CD4-positive, alpha-beta T cell treated with Interleukin-4 for 1 hour (primary cell): Measurements from ENCODE around the gene NBDY.

ENCODE experiments used
- DNase-seq, 2 donors: peaks; one replicate each; pipeline ENCODE4 v3.0.0-alpha.2; 2020 to 2022

NBDY gene

DNA sequence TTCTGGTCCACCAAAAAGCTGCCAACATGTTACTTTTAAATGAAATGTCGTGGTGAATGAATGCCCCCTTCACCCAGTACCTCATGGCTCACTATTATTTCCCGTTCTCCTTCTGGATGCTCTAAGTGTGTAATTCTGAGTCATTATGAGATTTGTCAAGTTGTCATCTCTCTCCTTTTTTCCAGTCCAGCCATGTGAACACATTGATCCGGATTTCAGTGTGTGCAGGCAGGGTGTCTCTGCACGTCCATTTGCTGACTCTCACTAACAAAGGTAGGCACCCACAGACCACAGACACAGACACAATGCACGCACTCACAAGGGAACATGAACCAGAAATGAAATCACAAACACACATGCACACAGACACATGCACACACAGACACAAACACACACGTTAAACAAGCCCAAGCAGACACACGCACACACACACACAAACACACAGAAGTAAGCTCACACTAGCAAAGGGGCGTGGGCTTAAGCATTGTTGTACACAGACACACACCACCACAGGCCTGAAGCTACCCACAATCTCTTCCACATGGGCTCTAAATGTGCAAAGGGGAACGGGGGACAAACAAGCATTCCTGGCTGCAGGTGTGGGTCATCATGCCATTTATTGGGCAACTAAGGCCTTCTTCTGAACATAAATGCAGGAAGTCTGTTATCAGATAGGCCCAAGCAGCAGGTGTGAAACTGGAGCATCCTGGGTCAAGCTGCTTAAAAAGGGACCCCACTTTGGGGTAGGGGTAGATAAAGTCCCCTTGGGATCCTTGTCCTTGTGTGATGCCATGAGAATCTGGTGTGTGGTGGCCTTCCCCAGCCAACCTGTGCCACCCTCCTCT lies 58.1 kb downstream of the NBDY start:
- peak in 1 of 2 donors; percentile 5 for DNase-seq

DNA sequence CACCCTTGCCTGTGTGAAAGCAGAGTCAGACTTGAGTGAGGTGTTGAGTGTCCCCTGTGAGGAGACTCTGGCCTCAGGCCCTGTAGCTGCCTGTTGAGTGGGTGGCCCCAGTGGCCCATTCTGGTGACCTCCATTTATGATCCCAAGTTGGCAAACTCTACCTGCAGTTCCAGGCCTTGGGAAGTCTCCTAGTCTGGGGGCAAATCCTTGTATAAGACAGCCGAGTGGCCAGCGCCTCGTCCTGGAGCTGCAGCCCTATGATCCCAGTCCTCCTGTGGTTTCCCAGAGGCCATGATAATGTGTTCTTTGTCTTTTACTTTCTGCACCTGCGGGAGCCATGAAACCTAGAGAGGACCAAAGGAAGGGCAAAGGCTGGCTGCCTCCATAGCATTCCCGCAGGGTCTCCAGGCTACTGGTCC lies 58.7 kb downstream of the NBDY start:
- DNase-seq = peak in 1 of 2 donors; percentile 8

DNA sequence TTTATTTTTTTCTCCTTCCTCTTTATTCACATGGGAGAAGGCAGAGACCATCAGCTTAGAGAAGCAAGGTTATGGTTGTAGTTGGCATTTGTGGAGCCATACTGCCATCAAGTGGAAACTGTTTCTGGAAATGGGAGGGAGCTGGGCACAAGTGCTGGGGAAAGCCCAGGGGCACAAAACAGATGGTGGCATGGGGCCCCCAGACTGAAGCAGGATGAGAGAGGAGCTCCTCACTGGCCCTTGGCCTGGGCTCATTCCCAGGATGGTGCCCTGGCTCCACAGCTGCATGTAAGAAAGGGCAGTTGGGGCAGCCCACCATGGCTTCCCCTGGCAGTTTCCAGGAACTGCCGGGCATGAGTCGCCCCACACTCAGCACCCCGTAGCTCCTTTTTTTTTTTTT lies 59.2 kb downstream of the NBDY start:
- DNase-seq = peak in 1 of 2 donors; percentile 20

DNA sequence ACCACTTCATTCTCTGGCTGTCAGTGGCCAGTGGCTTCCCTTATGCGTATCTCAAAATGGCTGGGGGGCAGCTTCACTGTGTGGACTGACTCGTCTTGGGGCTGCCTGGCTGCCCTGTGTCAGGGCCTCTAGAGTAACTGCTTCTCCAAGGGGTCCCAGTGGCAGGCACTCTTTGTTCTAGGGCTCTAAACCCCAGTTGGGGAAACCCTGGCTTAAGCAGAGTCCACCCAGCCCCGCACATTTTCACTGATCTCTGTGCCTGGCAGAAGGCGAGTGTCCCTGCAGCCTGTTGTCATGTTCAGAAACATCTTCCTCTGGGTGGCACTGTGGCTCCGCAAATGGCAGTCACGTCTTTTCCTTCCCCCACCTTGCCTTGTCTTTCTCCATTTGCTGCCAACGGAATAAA lies 59.7 kb downstream of the NBDY start:
- peak in 1 of 2 donors; percentile 64 for DNase-seq

DNA sequence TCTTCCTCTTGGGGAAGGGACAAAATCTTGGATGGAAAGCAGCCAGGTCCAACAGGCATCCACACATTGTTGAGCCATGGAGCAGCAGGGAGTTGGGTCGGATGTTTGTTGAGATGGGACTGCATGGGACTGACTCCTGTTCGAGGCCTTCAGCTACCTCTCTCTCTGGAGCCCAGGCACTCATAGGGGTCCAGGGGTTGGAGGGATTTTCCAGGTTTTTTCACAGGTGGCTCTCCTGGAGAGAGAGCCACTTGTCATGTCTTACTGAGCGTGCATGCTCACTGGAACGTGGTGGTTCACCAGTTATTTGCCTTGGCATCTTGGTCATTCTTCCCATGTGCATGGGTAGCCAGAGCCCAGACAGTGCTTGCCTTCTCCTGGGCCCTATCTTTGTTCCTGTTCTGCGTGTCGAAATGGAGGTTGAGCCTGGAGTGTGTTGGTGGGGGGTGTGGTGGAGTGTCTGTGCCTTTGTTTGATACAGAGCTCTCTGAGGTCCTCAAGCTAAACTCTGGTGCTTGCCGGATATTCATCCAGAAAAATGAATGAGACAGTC lies 60.6 kb downstream of the NBDY start:
- DNase-seq = peak in 1 of 2 donors; percentile 9

DNA sequence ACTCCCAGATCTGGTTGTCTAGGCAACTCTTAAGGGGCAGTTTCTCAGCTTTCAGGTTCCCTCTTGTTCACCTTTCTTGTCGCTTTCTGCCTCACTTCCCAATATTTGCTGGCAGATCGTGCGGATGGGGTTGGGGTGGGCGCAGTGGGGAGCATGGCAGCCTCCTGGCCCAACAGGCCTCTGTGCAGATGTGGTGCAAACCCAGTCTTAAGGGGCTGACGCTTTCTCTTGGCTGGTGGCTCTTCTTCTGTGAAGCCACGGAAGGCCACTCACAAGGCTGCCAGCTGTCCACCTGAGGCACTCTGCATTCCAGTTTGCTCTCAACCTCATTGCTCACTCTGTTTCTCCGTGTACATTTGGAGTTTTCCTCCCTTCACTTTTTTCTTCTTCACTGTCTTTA lies 61.7 kb downstream of the NBDY start:
- peak in 1 of 2 donors; percentile 7 for DNase-seq

DNA sequence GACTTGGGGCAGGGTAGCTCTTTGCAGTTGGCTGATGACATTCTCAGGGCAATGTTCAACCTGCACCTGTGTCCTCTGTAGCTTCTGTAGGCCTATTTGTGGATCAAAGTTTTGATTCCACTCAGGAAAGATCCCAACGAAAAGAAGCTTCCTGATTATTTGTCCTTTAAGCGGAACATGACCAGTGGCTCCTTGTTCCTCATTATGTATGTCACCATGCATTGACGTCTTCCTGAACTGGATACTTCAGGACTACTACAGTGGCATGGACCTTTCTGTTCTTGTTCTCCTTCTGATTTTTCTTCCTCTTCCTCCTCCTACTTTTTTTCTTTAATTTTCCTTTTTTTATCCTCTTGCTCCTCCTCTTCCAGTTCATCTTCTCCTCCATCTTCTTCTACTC lies 62.4 kb downstream of the NBDY start:
- peak in 1 of 2 donors; percentile 2 for DNase-seq

DNA sequence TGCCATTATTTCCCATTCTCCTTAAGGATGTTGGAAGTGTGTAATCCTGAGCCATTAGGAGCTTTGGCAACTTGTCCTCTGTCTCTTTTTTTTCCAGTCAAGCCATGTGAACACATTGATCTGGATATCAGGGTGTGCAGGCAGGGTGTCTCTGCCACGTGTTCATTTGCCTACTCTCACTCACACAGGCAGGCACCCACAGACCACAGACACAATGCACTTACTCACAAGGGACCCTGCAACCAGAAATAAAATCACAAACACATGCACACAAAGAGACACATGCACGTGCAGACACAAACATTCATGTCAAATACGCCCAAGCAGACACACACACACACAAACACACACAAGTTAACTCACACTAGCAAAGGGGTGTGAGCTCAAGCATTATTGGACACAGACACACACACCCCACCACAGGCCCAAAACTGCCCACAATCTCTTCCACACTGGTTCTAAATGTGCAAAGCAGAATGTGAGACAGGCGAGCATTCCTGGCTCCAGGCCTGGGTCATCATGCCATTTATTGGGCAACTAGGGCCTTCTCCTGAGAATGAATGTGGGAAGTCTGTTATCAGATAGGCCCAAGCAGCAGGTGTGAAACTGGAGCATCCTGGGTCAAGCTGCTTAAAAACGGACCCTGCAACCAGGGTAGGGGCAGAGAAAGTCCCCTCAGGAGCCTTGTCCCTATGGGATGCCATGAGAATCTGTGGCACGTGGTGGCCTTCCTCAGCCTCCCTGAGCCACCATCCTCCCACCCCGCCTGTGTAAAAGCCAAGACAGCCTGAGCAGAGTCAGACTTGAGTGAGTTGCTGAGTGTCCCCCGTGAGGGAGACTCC lies 63.4 kb downstream of the NBDY start:
- peak in 1 of 2 donors; percentile 6 for DNase-seq

DNA sequence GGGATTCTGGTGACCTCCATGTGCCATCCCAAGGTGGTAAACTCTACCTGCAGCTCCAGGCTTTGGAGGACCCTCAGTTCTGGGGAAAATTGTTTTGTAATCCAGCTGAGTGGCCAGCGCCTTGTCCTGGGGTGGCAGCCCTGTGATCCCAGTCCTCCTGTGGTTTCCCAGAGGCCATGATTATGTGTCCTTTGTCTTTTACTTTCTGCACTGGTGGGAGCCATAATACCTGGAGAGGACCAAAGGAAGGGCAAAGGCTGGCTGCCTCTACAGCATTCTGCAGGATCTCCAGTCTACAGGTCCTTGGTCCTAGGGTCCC lies 64.0 kb downstream of the NBDY start:
- DNase-seq = no peak

DNA sequence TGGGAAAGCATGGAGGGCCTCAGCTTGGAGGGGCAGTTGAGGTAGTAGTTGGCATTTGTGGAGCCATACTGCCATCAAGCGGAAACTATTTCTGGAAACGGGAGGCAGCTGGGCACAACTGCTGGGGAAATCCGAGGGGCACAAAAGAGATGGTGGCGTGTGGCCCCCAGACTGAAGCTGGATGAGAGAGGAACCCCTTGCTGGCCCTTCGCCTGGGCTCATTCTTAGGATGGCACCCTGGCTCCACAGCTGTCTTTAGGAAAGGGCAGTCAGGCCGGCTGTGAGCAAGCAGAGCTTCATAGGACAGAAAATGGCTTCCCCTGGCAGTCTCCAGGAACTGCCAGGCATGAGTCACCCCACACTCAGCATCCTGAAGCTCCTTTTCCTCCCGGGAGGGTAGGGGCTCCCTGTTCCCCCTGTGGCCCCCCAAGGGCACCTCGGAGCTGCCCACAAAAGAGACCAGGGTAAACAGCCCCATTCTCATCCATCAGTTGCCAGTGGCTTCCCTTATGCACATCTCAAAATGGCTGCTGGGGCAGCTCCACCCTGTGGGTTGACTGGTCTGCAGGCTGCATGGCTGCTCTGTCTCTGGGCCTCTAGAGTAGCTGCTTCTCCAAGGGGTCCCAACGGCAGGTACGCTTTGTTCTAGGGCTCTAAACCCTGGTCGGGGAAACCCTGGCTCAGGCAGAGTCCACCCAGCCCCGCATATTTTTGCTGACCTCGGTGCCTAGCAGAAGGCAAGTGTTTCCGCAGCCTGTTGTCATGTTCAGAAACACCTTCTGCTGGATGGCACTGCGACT lies 64.7 kb downstream of the NBDY start:
- DNase-seq = peak in 1 of 2 donors; percentile 9

DNA sequence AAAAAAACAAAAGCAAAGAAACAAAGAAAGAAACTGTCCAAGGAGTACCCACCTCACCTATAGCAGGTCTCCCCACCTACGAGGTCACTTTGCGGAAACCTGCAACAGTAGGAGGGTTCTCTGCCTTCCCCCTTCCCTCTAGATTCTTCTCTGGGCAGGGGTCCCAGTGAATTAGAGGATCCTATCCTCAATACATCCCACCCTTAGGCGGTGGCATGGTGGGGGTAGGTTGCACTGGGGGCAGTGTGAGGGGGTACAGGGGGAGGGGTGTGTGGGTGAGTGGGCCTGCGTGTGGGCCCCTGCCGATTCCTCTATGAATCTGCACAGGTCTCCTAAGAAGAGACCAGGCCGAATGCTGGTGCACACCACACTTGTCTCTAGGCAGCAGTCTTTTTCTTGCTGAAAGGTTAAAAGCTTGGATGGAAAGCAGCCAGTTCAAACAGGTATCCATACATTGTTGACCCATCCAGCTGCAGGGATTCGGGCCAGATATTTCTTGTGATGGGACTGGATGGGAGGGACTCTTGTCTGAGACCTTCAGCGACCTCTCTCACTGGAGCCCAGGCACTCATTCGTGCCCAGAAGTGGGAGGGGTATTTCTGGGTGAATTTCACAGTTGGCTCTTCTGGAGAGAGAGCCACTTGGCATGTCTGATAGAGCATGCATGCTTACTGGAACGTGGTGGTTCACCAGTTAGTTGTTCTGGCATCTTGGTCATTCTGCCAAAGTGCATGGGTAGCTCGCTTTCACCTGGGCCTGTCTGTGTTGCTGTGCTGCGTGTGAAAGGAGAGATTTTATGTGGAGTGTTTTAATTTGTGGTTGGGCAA lies 65.6 kb downstream of the NBDY start:
- DNase-seq = no peak

DNA sequence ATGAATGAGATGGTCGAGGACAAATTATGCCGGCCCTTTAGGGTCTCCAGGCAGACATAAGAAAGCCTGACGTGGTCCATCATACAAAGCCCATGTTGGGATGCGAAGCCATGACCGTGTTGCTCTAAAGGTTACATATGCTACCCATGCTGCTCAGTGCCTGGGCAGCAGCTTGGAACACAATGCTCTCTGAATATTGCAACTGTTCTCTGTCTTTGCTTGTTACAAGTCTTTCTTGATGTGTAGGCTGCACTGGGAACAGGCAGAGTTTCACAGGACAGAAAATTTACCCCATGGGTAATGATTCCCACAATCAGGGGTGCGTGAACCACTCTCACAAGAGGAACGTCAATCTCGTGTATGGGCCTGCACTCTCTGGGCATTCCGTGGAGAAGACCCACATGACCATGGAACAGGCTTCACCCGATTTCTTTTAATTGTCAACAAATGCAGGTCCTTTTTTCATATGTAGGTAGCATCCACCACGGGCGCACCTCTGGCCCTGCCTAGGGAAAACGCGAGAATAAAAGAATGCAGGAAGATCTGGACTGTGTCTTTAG lies 66.3 kb downstream of the NBDY start:
- no peak for DNase-seq

DNA sequence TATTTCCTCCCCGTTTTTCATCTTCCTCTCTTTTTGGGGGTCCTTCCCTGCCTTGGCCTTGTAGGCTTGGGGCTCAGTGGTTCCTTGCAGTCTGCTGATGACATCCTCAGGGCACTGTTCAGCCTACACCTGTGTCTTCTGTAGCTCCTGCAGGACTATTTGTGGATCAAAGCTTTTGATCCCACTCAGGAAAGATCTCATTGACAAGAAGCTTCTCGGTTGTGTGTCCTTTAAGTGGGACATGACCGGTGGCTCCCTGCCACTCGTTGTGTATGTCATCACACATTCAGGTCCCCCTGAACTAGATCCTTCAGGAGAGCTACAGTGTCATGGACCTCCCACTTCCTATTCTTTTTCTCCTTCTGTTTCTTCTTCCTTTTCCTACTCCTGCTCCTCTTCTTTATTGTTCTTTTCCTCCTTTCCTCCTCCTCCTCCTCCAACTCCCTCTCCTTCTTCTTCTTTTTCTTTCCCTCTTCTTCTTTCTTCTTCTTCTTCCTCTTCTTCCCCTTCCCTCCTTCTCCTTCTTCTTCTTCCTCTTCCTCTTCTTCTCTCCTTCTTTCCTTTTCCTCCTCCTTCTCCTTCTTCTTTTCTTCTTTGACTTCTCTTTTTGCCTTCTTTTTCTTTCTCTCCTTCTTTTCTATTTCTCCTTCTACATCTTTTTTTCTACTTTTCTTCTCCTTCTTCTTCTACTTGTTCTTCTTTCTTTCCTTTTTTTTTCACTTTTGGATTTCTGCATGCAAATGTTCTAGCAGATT lies 67.8 kb downstream of the NBDY start:
- no peak for DNase-seq

DNA sequence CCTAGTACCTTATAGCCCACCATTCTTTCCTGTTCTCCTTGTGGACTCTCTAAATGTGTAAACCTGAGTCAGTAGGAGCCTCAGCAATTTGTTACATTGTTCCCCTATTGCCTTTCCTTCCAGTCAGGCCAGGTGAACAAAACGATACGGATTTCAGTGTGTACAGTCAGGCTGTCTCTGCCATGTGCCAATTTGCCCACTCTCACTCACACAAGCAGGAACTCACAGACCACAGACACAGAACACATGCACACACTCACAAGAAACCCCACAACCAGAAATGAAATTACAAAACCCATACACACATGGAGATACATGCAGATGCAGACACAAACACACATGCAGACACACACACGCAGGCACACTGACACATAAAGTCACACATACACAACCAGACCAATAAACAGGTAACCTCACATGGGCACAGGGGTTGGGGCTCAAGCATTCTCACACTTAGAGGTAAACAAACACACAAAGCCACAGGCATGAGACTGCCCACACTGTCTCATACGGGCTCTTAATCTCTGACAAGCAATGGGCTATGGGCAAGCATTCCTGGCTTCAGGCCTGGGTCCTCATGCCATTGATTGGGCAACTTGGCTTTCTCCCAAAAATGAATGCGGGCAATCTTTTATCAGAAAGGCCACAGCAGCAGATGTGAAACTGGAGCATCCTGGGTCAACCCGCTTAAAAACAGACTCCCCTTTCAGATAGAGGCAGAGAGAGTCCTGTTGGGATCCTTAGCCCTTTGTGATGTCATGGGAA lies 68.7 kb downstream of the NBDY start:
- DNase-seq = no peak

DNA sequence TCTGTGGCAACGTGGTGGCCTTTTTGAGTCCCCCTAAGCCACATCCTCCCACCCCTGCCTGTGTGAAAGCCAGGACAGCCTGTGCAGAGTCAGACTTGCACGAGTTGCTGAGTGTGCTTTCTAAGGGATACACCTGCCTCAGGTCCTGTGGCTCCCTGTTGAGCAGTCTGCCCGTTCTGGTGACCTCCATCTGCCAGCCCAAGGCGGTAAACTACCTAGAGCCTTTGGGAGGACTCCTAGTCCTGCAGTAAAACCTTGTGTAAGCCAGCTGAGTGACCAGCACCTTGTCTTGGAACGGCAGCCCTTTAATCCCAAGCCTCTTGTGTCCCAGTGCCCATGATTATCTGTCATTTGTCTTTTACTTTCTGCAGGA lies 69.3 kb downstream of the NBDY start:
- no peak for DNase-seq

DNA sequence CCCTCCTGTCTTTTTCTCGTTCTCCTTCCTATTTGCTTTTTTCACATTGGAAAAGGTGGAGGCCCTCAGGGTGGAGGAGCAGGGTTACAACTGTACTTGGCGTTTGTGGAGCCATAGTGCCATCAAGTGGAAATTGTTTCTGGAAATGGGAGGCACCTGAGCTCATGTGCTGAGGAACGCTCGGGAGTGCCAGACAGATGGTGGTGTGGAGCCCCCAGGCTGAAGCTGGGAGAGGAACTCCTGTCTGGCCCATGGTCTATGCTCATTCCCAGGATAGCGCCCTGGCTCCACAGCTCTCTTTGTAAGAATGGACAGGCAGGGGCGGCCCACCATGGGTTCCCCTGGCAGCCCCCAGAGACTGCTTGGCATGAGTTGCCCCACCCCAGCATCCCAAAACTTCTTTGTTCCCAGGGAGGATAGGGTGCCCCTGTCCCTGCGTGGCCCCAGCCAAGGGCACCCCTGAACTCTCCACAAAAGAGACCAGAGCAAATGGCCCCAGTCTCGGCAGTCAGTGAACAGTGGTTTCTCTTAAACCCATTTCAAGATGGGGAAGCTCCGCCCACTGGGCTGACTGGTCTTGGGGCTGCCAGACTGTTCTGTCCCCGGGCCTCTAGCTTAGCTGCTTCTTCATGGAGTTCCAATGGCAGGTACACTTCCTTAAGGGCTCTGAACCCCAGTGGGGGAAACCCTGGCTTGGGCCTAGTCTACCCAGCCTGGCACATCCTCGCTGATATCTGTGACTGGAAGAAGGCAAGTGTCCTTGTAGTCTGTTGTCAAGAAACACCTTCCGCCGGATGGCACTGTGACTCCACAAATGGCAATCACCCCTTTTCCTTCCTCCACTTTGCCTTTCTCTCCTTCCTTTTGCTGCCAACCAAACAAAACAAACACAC lies 70.1 kb downstream of the NBDY start:
- DNase-seq = no peak

DNA sequence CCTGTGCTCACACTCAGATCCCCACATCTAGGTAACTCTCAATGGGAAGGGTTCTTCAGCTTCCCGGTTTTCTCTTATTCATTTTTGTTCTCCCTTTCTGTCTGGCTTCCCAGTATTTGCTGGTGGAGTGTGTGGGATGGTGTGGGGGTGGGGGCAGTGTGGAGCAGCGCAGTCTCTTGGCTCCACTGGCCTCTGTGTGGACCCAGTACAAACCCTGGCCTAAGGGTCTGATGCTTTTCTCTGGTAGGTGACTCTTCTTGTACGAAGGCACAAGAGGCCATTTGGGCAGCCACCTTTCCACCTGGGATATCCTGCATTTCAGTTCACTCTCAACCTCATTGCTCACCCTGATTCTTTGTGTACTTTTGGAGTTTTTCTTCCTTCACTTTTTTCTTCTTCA lies 71.3 kb downstream of the NBDY start:
- no peak for DNase-seq

DNA sequence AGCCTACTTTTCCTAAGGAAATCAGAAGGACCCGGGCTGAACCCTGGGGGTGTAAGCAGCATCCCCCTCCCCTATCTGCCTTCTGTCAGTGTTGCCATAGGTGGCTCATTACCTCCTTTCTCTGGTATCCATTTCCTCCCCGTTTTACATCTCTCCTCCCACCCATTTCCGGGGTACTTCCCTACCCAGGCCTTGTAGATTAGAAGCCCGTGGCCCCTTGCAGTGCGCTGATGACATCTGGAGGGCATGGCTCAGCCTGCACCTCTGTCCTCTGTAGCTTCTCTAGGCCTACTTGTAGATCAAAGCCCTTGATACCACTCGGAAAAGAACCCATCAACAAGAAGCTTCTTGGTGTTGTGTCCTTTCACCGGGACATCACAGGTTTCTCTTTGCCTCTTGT lies 71.8 kb downstream of the NBDY start:
- peak; percentile 68 to 71 for DNase-seq

DNA sequence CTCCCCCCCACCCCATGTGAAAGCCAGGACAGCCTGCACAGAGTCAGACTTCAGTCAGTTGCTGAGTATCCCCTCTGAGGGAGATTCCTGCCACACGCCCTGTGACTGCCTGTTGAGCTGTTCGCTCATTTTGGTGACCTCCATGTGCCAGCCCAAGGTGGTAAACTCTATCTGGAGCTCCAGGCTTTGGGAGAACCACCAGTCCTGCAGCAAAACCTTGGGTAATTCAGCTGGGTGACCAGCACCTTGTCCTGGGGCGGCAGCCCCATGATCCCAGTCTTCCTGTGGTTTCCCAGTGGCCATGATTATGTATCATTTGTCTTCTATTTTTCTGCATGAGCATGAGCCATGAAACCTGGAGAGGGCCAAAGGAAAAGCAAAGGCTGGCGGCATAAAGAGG lies 73.4 kb downstream of the NBDY start:
- DNase-seq = no peak
